GM13977 (cell line): ENCODE results near the gene ERICH4.

ENCODE experiments used
- DNase-seq: peaks from one replicate; pipeline ENCODE4 v3.0.0; 2012; ENCODE audit warnings: low spot score
- in situ Hi-C: fragments of 300-500 bp; cut with MboI; formaldehyde crosslinking; loops from one replicate; pipeline ENCODE4 v1.12.0; 2022; ENCODE audit warnings: low sequenced_read_pairs, low pct_unique_long_range_greater_than_20kb, mixed read lengths, inconsistent platforms; ENCODE audit not compliant: unreplicated experiment
- TF ChIP-seq, protein P1 (sequence below): IDR thresholded peaks from 2 replicates; pipeline ENCODE4 v1.5.1; 2012; ENCODE audit warnings: mild to moderate bottlenecking, control low read depth; ENCODE audit not compliant: insufficient read depth; ENCODE audit errors: extremely low read depth, missing control alignments

ERICH4 gene

GRCh38 chr19:41441321-41441945 lies 1.5 kb upstream of the ERICH4 start:
- in situ Hi-C loops, result loop anchor here (10.0 kb wide), 1 partner anchor 133 kb away; the partner anchor contains the start of gene CEACAM21
- no peak for DNase-seq
- TF ChIP-seq, protein P1, sequence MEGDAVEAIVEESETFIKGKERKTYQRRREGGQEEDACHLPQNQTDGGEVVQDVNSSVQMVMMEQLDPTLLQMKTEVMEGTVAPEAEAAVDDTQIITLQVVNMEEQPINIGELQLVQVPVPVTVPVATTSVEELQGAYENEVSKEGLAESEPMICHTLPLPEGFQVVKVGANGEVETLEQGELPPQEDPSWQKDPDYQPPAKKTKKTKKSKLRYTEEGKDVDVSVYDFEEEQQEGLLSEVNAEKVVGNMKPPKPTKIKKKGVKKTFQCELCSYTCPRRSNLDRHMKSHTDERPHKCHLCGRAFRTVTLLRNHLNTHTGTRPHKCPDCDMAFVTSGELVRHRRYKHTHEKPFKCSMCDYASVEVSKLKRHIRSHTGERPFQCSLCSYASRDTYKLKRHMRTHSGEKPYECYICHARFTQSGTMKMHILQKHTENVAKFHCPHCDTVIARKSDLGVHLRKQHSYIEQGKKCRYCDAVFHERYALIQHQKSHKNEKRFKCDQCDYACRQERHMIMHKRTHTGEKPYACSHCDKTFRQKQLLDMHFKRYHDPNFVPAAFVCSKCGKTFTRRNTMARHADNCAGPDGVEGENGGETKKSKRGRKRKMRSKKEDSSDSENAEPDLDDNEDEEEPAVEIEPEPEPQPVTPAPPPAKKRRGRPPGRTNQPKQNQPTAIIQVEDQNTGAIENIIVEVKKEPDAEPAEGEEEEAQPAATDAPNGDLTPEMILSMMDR, result no peak

DNA sequence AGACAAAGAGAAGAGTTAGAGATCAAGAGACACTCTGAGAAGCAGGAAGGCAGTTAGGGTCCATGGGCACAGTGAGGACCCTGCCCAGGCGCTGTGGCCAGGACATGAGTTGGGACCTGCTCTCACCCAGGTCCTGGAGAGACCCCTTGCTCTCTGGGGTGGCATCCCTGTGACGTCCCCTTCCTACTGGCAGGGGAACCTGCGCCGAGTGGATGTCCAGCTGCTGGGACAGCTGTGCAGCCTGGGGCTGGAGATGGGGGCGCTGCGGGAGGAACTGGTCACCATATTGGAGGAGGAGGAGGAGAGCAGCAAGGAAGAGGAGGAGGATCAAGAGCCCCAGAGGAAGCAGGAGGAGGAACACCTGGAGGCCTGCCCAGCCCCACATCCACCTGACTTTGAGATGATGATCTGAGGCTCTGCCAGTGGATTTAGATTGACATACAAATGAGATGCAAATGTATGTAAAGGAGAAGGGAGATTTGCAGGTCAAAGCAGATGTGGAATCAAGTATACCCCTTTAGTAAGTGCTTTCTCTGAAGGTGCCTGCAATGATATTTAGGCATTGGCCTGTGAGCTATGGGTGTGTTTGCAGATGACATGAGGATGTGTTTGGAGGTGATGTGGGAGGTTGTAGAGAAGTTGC lies 978 bp downstream of the ERICH4 start:
- in situ Hi-C loops, result loop anchor here (10.0 kb wide), 1 partner anchor 131 kb away; the partner anchor contains the start of gene CEACAM21
- TF ChIP-seq, protein P1, result no peak
- DNase-seq, result no peak

DNA sequence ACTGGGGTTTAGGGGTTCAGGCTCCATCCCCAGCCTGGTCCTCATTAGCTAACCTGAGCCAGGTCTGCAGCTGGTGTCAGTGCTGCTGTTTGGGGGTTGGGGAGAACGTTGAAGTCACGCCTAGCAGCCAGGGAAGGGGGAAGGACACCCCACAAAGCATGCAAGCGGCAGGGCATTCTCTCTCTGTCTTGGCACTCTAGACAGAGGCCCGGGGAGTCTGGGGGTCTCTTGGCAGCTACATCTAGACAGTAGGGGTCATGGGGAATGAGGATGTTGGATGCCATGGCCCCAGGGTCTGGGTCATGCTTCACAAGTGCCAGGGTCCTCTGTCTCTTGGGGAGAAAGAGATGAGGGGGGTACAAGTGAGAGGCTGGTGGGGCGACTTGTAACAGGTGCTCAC lies 2.6 kb downstream of the ERICH4 start:
- in situ Hi-C loops, result loop anchor here (10.0 kb wide), 1 partner anchor 129 kb away; the partner anchor contains the start of gene CEACAM21

DNA sequence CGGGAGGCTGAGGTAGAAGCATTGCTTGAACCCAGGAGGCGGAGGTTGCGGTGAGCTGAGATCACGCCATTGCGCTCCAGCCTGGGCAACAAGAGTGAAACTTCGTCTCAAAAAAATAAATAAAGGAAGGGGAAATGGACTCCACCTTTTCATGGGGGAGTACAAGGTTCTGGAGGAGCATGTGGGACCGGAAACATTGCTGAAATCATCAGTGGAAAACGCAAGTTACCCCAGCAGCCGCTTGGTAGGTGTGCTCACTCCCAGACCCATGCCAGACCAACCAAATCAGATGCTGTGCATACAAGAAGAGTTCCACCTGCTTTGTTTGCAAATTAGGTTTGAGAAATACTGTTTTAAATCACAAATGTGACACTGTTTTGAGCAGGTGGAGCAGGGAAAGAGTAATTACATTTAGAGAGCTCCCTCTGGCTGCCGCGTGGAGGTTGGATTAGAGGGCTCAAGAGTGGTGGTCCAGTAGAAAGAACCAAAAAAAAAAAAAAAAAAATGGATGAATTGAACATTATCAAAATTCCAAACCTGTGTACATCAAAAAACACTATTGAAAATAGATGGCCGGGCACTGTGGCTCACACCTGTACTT lies 4.9 kb downstream of the ERICH4 start:
- TF ChIP-seq, protein P1, result no peak
- DNase-seq, result no peak
- in situ Hi-C loops, result loop anchor here (10.0 kb wide), 1 partner anchor 127 kb away; the partner anchor contains the start of gene CEACAM21

More for the DNA sequence above, 2.6 kb downstream of the ERICH4 start:
- TF ChIP-seq, protein P1, result no peak
- no peak for DNase-seq

DNA sequence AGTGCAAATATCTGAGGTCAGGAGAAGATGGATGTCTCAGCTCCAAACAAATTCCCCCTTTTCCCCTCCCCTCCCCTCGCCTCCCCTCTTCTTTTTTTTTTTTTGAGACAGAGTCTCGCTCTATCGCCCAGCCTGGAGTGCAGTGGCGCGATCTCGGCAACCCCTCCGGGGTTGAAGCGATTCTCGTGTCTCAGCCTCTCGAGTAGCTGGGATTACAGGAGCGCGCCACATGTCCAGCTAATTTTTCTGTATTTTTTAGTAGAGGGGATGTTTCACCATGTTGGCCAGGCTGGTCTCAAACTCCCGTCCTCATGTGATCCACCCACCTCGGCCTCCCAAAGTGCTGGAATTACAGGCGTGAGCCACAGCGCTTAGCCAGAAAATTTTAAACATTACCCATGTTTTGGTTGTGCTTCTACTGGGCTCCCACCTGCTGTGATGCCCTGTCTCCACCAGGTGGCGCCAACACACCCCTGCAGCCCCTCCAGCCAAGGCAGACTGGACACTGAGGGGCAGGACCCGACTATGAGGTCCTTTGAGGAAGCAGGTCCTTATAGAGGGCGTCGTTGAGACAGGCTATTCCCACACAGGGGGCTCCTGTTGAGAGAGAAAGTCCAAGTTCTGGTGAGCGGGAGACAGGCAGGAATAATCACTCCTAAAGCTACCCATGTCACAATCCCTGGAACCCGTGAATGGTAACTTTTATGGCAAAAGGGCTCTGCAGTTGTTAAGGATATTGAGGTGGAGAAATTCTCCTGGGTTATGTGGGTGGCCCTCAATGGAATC lies 6.3 kb downstream of the ERICH4 start:
- peak; percentile 82 for DNase-seq
- in situ Hi-C loops, result loop anchor here (10.0 kb wide), 1 partner anchor 126 kb away; the partner anchor contains the start of gene CEACAM21
- TF ChIP-seq, protein P1, result peak; percentile 98

DNA sequence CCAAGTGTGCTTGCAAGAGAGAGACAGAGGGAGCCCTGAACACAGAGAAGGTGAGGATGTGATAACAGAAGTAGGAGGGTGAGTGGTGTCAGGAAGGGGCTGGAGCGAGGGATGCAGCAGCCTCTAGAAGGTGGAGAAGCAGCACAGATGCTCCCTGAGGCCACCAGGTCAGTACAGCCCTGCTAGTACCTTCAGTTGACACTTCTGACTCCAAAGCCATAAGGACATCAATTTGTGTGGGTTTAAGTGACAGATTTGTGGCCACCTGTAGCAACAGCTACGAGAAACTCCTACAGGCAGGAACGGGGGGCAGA lies 6.9 kb downstream of the ERICH4 start:
- TF ChIP-seq, protein P1, result no peak
- in situ Hi-C loops, result loop anchor here (10.0 kb wide), 1 partner anchor 125 kb away; the partner anchor contains the start of gene CEACAM21
- no peak for DNase-seq
